ENCODE data around the gene DMTF1.

DMTF1 gene

DNA sequence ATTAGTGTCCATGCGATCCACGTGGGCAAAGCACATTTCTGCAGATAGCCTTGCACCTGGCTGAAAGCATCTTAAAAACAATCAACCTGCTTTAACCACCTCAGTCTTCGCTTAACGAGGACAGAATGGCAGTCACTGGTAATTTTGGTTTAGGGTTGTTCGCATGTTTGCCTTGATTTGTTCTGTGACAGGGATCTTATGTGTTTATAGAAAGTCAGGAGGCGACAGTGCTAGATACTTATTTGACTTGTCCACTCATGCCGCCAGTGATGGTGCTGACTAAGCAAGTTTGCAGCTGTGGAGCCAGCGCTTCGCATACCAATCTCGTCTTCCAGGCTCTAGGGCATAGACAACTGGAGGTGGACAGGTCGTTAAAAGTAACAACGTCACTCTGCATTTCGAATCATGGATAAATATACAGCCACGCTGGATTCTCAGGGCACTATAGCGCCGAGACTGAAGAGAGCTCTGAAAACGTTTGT is 68.5 kb downstream of the DMTF1 start:
- peaks cover 10% of the 10 kb centered on the region for H3K79me2 ChIP-seq
- H3K4me2 ChIP-seq (ENCODE audit: low read length), result peak overlapping the region; percentile 88
- H3K9ac ChIP-seq, result no peak overlapping the region
- H3K9me3 ChIP-seq (ENCODE audit: control insufficient read depth, low read length), result no peaks in the 10 kb centered on the region
- peaks cover 4% of the 10 kb centered on the region for H3K4me1 ChIP-seq
- no peaks in the 10 kb centered on the region for H3K27me3 ChIP-seq (ENCODE audit: control insufficient read depth, insufficient read depth, low read length)
- peak overlapping the region; percentile 84 for H3K4me3 ChIP-seq (ENCODE audit: low read depth, low read length)
- H2AFZ ChIP-seq, result peak overlapping the region; percentile 99
- TF ChIP-seq, protein P1, sequence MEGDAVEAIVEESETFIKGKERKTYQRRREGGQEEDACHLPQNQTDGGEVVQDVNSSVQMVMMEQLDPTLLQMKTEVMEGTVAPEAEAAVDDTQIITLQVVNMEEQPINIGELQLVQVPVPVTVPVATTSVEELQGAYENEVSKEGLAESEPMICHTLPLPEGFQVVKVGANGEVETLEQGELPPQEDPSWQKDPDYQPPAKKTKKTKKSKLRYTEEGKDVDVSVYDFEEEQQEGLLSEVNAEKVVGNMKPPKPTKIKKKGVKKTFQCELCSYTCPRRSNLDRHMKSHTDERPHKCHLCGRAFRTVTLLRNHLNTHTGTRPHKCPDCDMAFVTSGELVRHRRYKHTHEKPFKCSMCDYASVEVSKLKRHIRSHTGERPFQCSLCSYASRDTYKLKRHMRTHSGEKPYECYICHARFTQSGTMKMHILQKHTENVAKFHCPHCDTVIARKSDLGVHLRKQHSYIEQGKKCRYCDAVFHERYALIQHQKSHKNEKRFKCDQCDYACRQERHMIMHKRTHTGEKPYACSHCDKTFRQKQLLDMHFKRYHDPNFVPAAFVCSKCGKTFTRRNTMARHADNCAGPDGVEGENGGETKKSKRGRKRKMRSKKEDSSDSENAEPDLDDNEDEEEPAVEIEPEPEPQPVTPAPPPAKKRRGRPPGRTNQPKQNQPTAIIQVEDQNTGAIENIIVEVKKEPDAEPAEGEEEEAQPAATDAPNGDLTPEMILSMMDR (IDR thresholded peaks at IDR 0.05), result no peak
- H3K27ac ChIP-seq, result no peak overlapping the region
- no peaks in the 10 kb centered on the region for H3K36me3 ChIP-seq (ENCODE audit: control insufficient read depth, insufficient read depth, low read length)

DNA sequence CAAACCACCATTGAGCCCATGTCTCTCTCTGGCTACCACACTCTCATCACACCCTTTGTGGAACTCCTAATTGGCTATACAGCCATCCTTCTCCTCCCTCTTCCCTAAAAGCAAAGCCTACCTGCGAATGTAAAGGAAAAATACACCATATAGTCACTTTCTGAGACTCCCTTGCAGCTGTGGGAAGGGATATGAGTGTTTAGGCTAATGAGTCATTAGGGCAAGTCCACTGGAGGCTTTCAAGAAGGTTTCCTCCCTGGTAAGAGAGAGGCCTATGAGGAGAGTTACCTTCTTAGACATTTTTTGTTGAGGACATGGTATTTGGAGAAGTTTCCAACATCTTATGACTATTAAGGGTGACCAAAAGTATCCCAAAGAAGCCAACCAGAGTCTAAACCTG is 71.4 kb downstream of the DMTF1 start:
- Histone ChIP-seq H3K9me3 (ENCODE audit: control insufficient read depth, low read length) (no peaks in the 10 kb centered on the region), H3K4me1 (peaks cover 2% of the 10 kb centered on the region), H3K4me2 (ENCODE audit: low read length) (no peak overlapping the region), H3K27me3 (ENCODE audit: control insufficient read depth, insufficient read depth, low read length) (no peaks in the 10 kb centered on the region), H3K36me3 (ENCODE audit: control insufficient read depth, insufficient read depth, low read length) (no peaks in the 10 kb centered on the region), H3K4me3 (ENCODE audit: low read depth, low read length) (no peak overlapping the region), H3K9ac (no peak overlapping the region), H3K79me2 (peaks cover 10% of the 10 kb centered on the region), H2AFZ (no peak overlapping the region), H3K27ac (no peak overlapping the region)
- TF ChIP-seq, protein P1 (IDR thresholded peaks at IDR 0.05), result no peak

DNA sequence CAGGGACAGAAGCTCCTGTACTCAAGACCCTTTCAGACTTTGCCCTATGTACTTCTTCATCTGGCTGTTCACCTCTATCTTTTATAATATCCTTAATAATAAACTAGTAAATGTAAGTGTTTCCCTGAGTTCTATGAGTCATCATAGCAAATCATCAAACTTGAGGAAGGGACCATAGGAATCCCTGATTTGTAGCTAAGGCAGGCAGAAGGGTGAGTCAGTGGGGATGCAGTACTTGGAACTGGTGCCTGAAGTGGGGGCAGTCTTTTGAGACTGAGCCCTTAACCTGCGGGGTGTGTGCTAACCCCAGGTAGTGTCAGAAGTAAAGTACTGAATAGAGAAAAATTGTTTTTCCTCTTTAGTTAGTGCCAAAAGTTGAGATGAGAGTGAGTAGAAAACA is 73.4 kb downstream of the DMTF1 start:
- no peaks in the 10 kb centered on the region for H3K36me3 ChIP-seq (ENCODE audit: control insufficient read depth, insufficient read depth, low read length)
- H3K27ac ChIP-seq, result no peak overlapping the region
- no peaks in the 10 kb centered on the region for H3K9me3 ChIP-seq (ENCODE audit: control insufficient read depth, low read length)
- TF ChIP-seq, protein P1 (IDR thresholded peaks at IDR 0.05), result no peak
- no peaks in the 10 kb centered on the region for H3K4me1 ChIP-seq
- H3K9ac ChIP-seq, result no peak overlapping the region
- peaks cover 9% of the 10 kb centered on the region for H3K79me2 ChIP-seq
- H3K4me3 ChIP-seq (ENCODE audit: low read depth, low read length), result no peak overlapping the region
- no peak overlapping the region for H2AFZ ChIP-seq
- H3K4me2 ChIP-seq (ENCODE audit: low read length), result no peak overlapping the region
- no peaks in the 10 kb centered on the region for H3K27me3 ChIP-seq (ENCODE audit: control insufficient read depth, insufficient read depth, low read length)

DNA sequence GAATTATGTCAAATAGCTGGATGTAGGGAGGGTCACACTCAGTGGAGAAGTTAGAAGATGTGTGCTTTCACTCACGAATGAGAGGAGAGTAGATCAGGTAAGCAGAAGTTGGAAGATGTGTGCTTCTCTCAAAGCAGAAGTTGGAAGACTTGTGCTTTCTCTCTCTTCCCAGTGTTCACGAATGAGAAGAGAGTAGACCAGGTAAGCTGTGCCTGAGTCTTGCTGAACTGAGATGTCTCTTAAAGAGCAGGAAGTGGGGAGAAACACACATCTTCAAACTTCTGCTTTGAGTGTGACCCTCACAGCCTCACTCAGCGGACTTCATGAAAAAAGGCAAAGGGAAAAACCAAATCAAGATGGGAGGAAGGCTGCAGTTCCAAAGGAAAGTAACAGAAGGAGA is 74.2 kb downstream of the DMTF1 start:
- Histone ChIP-seq H3K9ac (no peak overlapping the region), H3K9me3 (ENCODE audit: control insufficient read depth, low read length) (no peaks in the 10 kb centered on the region), H3K27me3 (ENCODE audit: control insufficient read depth, insufficient read depth, low read length) (no peaks in the 10 kb centered on the region), H3K27ac (no peak overlapping the region), H3K4me3 (ENCODE audit: low read depth, low read length) (no peak overlapping the region), H3K4me2 (ENCODE audit: low read length) (no peak overlapping the region), H3K4me1 (no peaks in the 10 kb centered on the region), H3K36me3 (ENCODE audit: control insufficient read depth, insufficient read depth, low read length) (no peaks in the 10 kb centered on the region), H2AFZ (no peak overlapping the region), H3K79me2 (peaks cover 6% of the 10 kb centered on the region)
- TF ChIP-seq, protein P1 (IDR thresholded peaks at IDR 0.05), result no peak

DNA sequence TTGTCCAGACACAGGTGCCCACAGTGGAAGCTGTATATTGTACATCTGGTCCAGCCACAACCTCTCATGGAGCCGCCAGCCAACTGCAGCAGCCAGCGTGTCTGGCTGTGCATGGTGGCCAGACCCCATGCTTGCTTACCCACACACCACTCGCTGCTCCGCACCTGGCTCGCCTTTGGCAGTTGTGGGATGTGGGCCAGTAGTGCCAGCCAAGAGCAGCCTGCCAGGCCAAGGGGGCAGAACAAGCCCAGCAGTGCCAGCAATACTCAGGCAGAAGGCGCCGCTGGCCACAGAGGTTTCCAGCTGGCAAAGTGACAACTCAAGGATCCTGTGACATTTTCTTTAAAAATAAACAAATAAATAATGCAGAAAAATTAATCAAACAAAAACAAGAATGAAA is 79.0 kb downstream of the DMTF1 start:
- no peak overlapping the region for H3K9ac ChIP-seq
- H2AFZ ChIP-seq, result peak overlapping the region; percentile 45
- no peaks in the 10 kb centered on the region for H3K9me3 ChIP-seq (ENCODE audit: control insufficient read depth, low read length)
- peaks cover 3% of the 10 kb centered on the region for H3K4me1 ChIP-seq
- TF ChIP-seq, protein P1 (IDR thresholded peaks at IDR 0.05), result no peak
- H3K79me2 ChIP-seq, result no peaks in the 10 kb centered on the region
- H3K4me3 ChIP-seq (ENCODE audit: low read depth, low read length), result no peak overlapping the region
- no peak overlapping the region for H3K27ac ChIP-seq
- H3K4me2 ChIP-seq (ENCODE audit: low read length), result no peak overlapping the region
- H3K36me3 ChIP-seq (ENCODE audit: control insufficient read depth, insufficient read depth, low read length), result no peaks in the 10 kb centered on the region
- H3K27me3 ChIP-seq (ENCODE audit: control insufficient read depth, insufficient read depth, low read length), result no peaks in the 10 kb centered on the region
